Astrocyte (in vitro differentiated cells and primary cell): Measurements from ENCODE around the gene PIGC. TPM values are rescaled to one million over a fixed set of nuclear protein-coding genes. Genes with fewer than 3 reads are reported as not detected.
A peak's percentile ranks its signal among the peaks of the same experiment; 100 is the strongest.

Source experiments
- DNase-seq: peaks from one replicate; pipeline ENCODE4 v3.0.0-alpha.2; 2010; ENCODE audit warnings: low read depth
- FAIRE-seq: peaks from 2 replicates; lab custom pipeline; 2011; peaks lifted over from hg19 to GRCh38; lab: Jason Lieb, UNC
- H2AFZ ChIP-seq: 2 replicates; pipeline ENCODE4 v1.6.0; 2012; ENCODE audit warnings: low read depth, low read length, inconsistent platforms
- H3K27ac ChIP-seq: 2 replicates; pipeline ENCODE4 v1.5.1; 2011; ENCODE audit warnings: low read depth, low read length, inconsistent platforms
- H3K27me3 ChIP-seq: 2 replicates; pipeline ENCODE4 v1.6.0; 2011; ENCODE audit warnings: low read length, inconsistent platforms; ENCODE audit not compliant: insufficient read depth
- H3K36me3 ChIP-seq: 2 replicates; pipeline ENCODE4 v1.5.1; 2011; ENCODE audit warnings: low read length, inconsistent platforms; ENCODE audit not compliant: insufficient read depth
- H3K4me1 ChIP-seq: 2 replicates; pipeline ENCODE4 v1.5.1; 2011; ENCODE audit warnings: low read length, inconsistent platforms; ENCODE audit not compliant: insufficient read depth
- H3K4me2 ChIP-seq: 2 replicates; pipeline ENCODE4 v1.6.0; 2012; ENCODE audit warnings: low read length, inconsistent platforms
- H3K4me3 ChIP-seq: 2 replicates; pipeline ENCODE4 v1.5.1; 2011; ENCODE audit warnings: low read depth, mild to moderate bottlenecking, low read length, inconsistent platforms; ENCODE audit not compliant: insufficient read depth
- H3K79me2 ChIP-seq: 2 replicates; pipeline ENCODE4 v1.6.0; 2012; ENCODE audit warnings: mild to moderate bottlenecking, low read length, inconsistent platforms; ENCODE audit not compliant: insufficient read depth
- H3K9ac ChIP-seq: 2 replicates; pipeline ENCODE4 v1.6.0; 2012; ENCODE audit warnings: mild to moderate bottlenecking, low read length, inconsistent platforms
- H3K9me3 ChIP-seq: 2 replicates; pipeline ENCODE4 v1.5.1; 2012; ENCODE audit warnings: low read depth, mild to moderate bottlenecking, low read length, inconsistent platforms; ENCODE audit not compliant: insufficient read depth
- H4K20me1 ChIP-seq: 2 replicates; pipeline ENCODE4 v1.6.0; 2012; ENCODE audit warnings: low read length, inconsistent platforms; ENCODE audit not compliant: insufficient read depth
- H3K27ac Mint-ChIP-seq: one replicate; pipeline ENCODE4 v1.8.0; 2021; ENCODE audit warnings: mild to moderate bottlenecking, mixed read lengths; ENCODE audit not compliant: unreplicated experiment
- H3K27me3 Mint-ChIP-seq: one replicate; pipeline ENCODE4 v1.8.0; 2021; ENCODE audit warnings: low read depth, mixed read lengths; ENCODE audit not compliant: unreplicated experiment
- H3K36me3 Mint-ChIP-seq: one replicate; pipeline ENCODE4 v1.8.0; 2021; ENCODE audit warnings: low read depth, mixed read lengths; ENCODE audit not compliant: unreplicated experiment
- H3K4me1 Mint-ChIP-seq: one replicate; pipeline ENCODE4 v1.8.0; 2021; ENCODE audit warnings: low read depth, mixed read lengths; ENCODE audit not compliant: unreplicated experiment
- H3K4me3 Mint-ChIP-seq: one replicate; pipeline ENCODE4 v1.8.0; 2021; ENCODE audit warnings: mild to moderate bottlenecking, moderate library complexity, mixed read lengths; ENCODE audit not compliant: unreplicated experiment
- H3K9me3 Mint-ChIP-seq: one replicate; pipeline ENCODE4 v1.8.0; 2021; ENCODE audit warnings: mild to moderate bottlenecking, mixed read lengths; ENCODE audit not compliant: unreplicated experiment
- CTCF ChIP-seq: IDR thresholded peaks from 2 replicates; pipeline ENCODE4 v1.5.1; 2011; ENCODE audit warnings: low read depth, mild to moderate bottlenecking, inconsistent platforms, low read length, moderate library complexity; ENCODE audit not compliant: insufficient read depth
- EZH2 ChIP-seq: IDR thresholded peaks from 2 replicates; pipeline ENCODE4 v1.6.1; 2012; ENCODE audit warnings: mild to moderate bottlenecking, low read length, inconsistent platforms; ENCODE audit not compliant: insufficient read depth
- total RNA-seq: library from RNA; stranded (reverse); gene quantifications from 2 replicates; pipeline ENCODE4 v1.2.1, GENCODE V29; 2021

PIGC gene
- total RNA-seq, 1 donor from 2014 or later = 17.8 TPM

- Histone ChIP-seq H3K27me3 (no peaks in the 10 kb centered on the region), H3K4me1 (peaks cover 36% of the 10 kb centered on the region), H2AFZ (peak overlapping the region; percentile 54), H4K20me1 (no peaks in the 10 kb centered on the region), H3K36me3 (no peaks in the 10 kb centered on the region), H3K4me2 (peak overlapping the region; percentile 62), H3K4me3 (no peak overlapping the region), H3K9ac (no peak overlapping the region), H3K79me2 (no peaks in the 10 kb centered on the region), H3K9me3 (no peaks in the 10 kb centered on the region), H3K27ac (no peak overlapping the region)
- H3K4me3 Mint-ChIP-seq = no peak overlapping the region
- FAIRE-seq = no peak
- peaks cover 34% of the 10 kb centered on the region for H3K4me1 Mint-ChIP-seq
- H3K36me3 Mint-ChIP-seq = no peaks in the 10 kb centered on the region
- H3K27me3 Mint-ChIP-seq = peaks cover 6% of the 10 kb centered on the region
- DNase-seq = no peak
- no peak overlapping the region for H3K27ac Mint-ChIP-seq
- no peaks in the 10 kb centered on the region for H3K9me3 Mint-ChIP-seq
- TF ChIP-seq EZH2 = no peak
- TF ChIP-seq CTCF = peak; percentile 78
Measured at GRCh38 chr1:172449585-172450523, 6.0 kb upstream of the PIGC start.

GRCh38 chr1:172448995-172449584 lies 5.2 kb upstream of the PIGC start:
- H3K4me1 Mint-ChIP-seq = peaks cover 34% of the 10 kb centered on the region
- H2AFZ ChIP-seq = peak overlapping the region; percentile 29

More at GRCh38 chr1:172448995-172449584, 5.2 kb upstream of the PIGC start:
- H3K9ac ChIP-seq = no peak overlapping the region
- no peaks in the 10 kb centered on the region for H4K20me1 ChIP-seq
- H3K27ac Mint-ChIP-seq = peak overlapping the region; percentile 26
- no peak for DNase-seq
- H3K4me3 ChIP-seq = no peak overlapping the region
- TF ChIP-seq EZH2 (no peak), CTCF (no peak)
- no peak overlapping the region for H3K4me3 Mint-ChIP-seq
- FAIRE-seq = no peak
- no peaks in the 10 kb centered on the region for H3K27me3 ChIP-seq
- peaks cover 36% of the 10 kb centered on the region for H3K4me1 ChIP-seq
- H3K36me3 ChIP-seq = no peaks in the 10 kb centered on the region
- no peaks in the 10 kb centered on the region for H3K9me3 ChIP-seq
- H3K4me2 ChIP-seq = peak overlapping the region; percentile 62
- H3K36me3 Mint-ChIP-seq = no peaks in the 10 kb centered on the region
- no peaks in the 10 kb centered on the region for H3K9me3 Mint-ChIP-seq
- no peak overlapping the region for H3K27ac ChIP-seq
- H3K27me3 Mint-ChIP-seq = no peaks in the 10 kb centered on the region
- peaks cover under 1% of the 10 kb centered on the region for H3K79me2 ChIP-seq
